Measurements from ENCODE around the gene NTM. TPM values are rescaled to one million over a fixed set of nuclear protein-coding genes. Genes with fewer than 3 reads are reported as not detected.
"Not testable (repeated sequence)": the region's sequence is repeated elsewhere in the genome, so short reads cannot be mapped to it uniquely, and the experiment has no call there.

Gene NTM
- total RNA-seq, 2 donors from 2014 or later, result 19.1 to 44.7 TPM

DNA sequence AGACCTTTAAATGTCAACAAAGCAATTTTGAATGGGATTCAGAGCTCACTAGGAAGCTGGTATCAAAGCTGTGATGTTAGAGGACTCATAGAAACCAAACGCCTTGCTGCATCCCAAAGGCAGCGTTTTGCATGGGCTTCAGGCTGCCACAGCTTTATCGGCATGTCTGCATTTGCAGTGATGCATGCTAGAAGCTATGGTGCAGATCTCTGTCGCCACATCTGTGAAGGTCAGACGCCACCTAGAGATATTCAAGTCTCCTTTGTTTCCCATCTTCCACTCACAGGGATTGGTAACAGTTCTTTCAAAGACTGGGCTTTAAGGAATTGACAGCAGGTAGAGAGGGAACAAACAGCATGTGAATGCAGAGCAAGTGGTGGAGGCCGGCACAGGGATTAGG, 47.8 kb downstream of the NTM start:
- DNase-seq (ENCODE audit: low spot score), result no peak
- no peaks in the 10 kb centered on the region for H3K27me3 ChIP-seq
- H3K4me1 ChIP-seq, result no peaks in the 10 kb centered on the region
- H3K9me3 ChIP-seq, result no peaks in the 10 kb centered on the region
- H3K36me3 ChIP-seq, result no peaks in the 10 kb centered on the region
- no peak overlapping the region for H3K4me3 ChIP-seq
- H3K27ac ChIP-seq, result no peak overlapping the region
- TF ChIP-seq, protein P1, sequence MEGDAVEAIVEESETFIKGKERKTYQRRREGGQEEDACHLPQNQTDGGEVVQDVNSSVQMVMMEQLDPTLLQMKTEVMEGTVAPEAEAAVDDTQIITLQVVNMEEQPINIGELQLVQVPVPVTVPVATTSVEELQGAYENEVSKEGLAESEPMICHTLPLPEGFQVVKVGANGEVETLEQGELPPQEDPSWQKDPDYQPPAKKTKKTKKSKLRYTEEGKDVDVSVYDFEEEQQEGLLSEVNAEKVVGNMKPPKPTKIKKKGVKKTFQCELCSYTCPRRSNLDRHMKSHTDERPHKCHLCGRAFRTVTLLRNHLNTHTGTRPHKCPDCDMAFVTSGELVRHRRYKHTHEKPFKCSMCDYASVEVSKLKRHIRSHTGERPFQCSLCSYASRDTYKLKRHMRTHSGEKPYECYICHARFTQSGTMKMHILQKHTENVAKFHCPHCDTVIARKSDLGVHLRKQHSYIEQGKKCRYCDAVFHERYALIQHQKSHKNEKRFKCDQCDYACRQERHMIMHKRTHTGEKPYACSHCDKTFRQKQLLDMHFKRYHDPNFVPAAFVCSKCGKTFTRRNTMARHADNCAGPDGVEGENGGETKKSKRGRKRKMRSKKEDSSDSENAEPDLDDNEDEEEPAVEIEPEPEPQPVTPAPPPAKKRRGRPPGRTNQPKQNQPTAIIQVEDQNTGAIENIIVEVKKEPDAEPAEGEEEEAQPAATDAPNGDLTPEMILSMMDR (IDR thresholded peaks at IDR 0.05), result no peak

DNA sequence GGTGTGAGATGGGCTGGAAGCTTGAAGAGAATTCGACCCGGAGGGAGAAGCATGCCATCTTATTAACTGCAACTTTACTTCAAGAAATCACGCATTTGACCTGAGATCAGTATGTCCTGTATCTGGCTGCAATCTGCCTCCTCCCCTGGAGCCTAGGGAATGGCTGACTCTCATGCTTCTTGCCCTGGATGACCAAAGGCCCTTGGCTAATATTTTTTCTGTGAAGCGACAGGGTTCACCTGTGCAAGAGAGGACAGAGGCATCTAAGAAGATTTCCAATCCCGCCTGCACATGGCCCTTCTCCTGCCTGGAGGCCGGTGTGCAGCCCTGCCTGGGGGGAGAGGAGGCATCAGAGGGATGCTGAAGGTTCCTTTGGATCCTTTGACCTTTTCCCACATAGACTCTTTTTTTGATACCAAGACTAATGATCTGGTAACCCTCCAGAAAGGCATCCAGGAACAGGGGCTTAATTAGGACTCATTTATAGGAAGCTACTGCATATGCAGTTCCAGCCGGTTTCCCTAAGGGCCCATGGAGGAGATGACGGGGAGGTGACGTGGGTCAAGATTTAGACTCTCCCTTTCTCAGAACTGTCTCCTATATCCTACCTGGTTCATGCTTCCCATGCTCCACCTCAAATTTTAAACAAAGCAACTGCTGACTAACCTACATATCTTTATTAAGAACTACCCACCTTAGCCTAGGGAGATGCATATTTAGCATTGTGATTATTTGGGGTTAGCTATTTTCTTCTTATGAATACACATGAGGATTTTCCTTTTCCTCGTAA, 50.8 kb downstream of the NTM start:
- no peaks in the 10 kb centered on the region for H3K4me1 ChIP-seq

DNA sequence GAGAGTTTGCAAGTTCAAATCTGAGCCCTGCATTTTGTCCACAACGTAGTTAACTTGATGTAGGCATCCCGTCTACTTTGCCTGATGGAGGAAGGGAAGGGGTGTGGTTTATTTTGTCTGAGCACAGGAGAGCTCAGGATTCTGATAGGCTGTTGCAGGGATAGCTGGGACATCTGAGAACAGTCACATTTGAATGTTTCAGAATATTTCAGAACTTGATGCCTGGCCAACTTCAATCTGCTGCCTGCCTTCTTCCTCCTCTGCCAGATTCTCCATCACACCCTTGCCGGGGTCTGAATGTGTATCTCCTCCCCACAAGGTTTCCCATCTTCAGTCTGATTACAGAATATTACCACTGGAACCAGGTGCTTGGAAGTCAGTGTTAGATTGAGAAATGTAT, 51.6 kb downstream of the NTM start:
- Histone ChIP-seq H3K4me1 (no peaks in the 10 kb centered on the region), H3K27ac (no peak overlapping the region), H3K4me3 (no peak overlapping the region), H3K36me3 (no peaks in the 10 kb centered on the region), H3K27me3 (no peaks in the 10 kb centered on the region), H3K9me3 (no peaks in the 10 kb centered on the region)
- DNase-seq (ENCODE audit: low spot score), result no peak
- TF ChIP-seq, protein P1 (IDR thresholded peaks at IDR 0.05), result no peak

More for the DNA sequence above, 50.8 kb downstream of the NTM start:
- DNase-seq (ENCODE audit: low spot score), result no peak
- no peak overlapping the region for H3K27ac ChIP-seq
- no peaks in the 10 kb centered on the region for H3K36me3 ChIP-seq
- no peaks in the 10 kb centered on the region for H3K9me3 ChIP-seq
- H3K4me3 ChIP-seq, result no peak overlapping the region
- no peaks in the 10 kb centered on the region for H3K27me3 ChIP-seq
- TF ChIP-seq, protein P1 (IDR thresholded peaks at IDR 0.05), result no peak

DNA sequence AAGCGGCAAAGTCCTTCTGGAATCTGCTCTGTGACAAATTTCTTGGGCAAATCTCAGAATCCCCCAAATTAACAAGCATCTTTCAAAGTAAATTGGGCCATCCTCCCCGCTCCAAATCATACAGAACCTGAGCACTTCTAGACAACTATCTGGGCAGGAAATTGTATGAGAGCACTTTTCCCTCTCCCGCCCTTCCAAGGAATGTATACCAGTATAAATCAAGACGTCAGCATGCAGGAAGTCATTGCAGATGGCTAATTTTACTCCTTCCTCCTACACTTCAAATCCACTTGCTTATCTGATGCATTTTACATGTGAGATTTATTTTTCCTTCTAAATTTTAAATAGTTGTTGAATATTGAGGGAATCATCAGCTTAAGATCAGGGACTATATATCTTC, 52.1 kb downstream of the NTM start:
- H3K4me1 ChIP-seq, result no peaks in the 10 kb centered on the region
- DNase-seq (ENCODE audit: low spot score), result no peak
- no peaks in the 10 kb centered on the region for H3K9me3 ChIP-seq
- TF ChIP-seq, protein P1 (IDR thresholded peaks at IDR 0.05), result no peak
- H3K36me3 ChIP-seq, result no peaks in the 10 kb centered on the region
- H3K27ac ChIP-seq, result no peak overlapping the region
- H3K27me3 ChIP-seq, result no peaks in the 10 kb centered on the region
- H3K4me3 ChIP-seq, result no peak overlapping the region

DNA sequence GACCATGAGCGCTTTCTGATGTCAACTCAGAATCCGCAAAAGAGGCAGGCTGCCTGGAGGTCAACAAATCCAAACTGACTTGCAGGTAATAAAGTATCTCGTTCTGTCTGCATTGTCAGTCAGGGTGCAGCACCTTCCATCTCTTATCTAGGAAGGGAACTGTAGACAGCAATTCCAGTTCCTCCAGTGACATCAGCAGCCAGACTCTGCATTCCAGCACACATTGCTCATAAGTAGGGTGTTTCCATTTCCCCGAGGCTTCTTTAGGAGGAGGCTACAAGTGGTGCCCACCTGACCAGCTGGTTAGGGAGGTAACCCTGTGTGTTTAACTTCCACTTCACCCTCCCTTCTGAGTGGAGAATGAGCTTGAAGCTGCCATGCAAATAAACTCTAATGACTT, 53.3 kb downstream of the NTM start:
- Histone ChIP-seq H3K27ac (no peak overlapping the region), H3K27me3 (no peaks in the 10 kb centered on the region), H3K36me3 (no peaks in the 10 kb centered on the region), H3K9me3 (no peaks in the 10 kb centered on the region), H3K4me1 (no peaks in the 10 kb centered on the region), H3K4me3 (no peak overlapping the region)
- no peak for DNase-seq (ENCODE audit: low spot score)
- TF ChIP-seq, protein P1 (IDR thresholded peaks at IDR 0.05), result no peak

DNA sequence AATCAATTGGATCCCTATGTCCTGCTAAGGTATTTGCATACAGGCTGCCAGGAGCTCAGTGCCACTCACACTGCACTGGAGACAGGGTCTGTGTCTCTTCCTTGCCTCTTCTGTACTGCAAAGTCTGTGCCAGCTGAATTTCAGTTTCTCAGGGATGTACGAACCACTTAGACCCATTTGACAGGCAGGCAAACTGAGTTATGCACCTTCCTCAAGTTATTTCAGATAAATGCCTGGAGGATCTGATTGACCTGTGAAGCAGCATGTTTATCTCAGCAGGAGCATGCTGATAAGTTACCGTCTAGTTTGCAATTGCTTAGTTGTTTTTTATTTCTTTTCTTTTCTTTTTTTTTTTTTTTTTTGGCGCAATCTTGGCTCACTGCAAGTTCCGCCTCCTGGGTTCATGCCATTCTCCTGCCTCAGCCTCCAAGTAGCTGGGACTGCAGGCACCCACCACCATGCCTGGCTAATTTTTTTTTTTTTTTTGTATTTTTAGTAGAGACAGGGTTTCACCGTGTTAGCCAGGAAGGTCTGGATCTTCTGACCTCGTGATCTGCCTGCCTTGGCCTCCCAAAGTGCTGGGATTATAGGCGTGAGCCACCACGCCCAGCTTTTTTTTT, 54.0 kb downstream of the NTM start:
- H3K4me1 ChIP-seq; H3K27ac ChIP-seq; H3K9me3 ChIP-seq; H3K27me3 ChIP-seq; H3K36me3 ChIP-seq; H3K4me3 ChIP-seq; DNase-seq (ENCODE audit: low spot score): not testable (repeated sequence)
